SK-N-MC (cell line): ENCODE data around the gene ASGR2.

Experiments
- EZH2 ChIP-seq: fragments of 200-600 bp; sonication (generic); IDR thresholded peaks from one replicate; pipeline ENCODE4 v1.6.1; 2017; ENCODE audit warnings: antibody characterized with exemption
- FOXP2 ChIP-seq: optimal IDR thresholded peaks from 2 replicates; pipeline ENCODE3; 2011; ENCODE audit warnings: mild to moderate bottlenecking, moderate library complexity; ENCODE audit not compliant: insufficient read depth; ENCODE audit errors: extremely low read length, control extremely low read depth
- POLR2AphosphoS5 ChIP-seq: IDR thresholded peaks from 2 replicates; pipeline ENCODE4 v1.6.1; 2012; ENCODE audit warnings: mild to moderate bottlenecking, low read depth, low read length, borderline replicate concordance

GRCh38 chr17:7111784-7112509 lies 2.7 kb downstream of the ASGR2 start:
- TF ChIP-seq POLR2AphosphoS5 (no peak), EZH2 (no peak), FOXP2 (no peak)
